HG03439 (cell line): ENCODE measurements around the gene SPHK1.
A peak's percentile ranks its signal among the peaks of the same experiment; 100 is the strongest.
"Not testable (repeated sequence)": the region's sequence is repeated elsewhere in the genome, so short reads cannot be mapped to it uniquely, and the experiment has no call there.

Source experiments
- ATAC-seq: cut with Tn5 transposase; IDR thresholded peaks from one replicate; pipeline ENCODE4 v1.9.1; 2021; ENCODE audit warnings: mild to moderate bottlenecking, moderate library complexity; ENCODE audit not compliant: unreplicated experiment

The SPHK1 gene, protein sequence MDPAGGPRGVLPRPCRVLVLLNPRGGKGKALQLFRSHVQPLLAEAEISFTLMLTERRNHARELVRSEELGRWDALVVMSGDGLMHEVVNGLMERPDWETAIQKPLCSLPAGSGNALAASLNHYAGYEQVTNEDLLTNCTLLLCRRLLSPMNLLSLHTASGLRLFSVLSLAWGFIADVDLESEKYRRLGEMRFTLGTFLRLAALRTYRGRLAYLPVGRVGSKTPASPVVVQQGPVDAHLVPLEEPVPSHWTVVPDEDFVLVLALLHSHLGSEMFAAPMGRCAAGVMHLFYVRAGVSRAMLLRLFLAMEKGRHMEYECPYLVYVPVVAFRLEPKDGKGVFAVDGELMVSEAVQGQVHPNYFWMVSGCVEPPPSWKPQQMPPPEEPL

DNA sequence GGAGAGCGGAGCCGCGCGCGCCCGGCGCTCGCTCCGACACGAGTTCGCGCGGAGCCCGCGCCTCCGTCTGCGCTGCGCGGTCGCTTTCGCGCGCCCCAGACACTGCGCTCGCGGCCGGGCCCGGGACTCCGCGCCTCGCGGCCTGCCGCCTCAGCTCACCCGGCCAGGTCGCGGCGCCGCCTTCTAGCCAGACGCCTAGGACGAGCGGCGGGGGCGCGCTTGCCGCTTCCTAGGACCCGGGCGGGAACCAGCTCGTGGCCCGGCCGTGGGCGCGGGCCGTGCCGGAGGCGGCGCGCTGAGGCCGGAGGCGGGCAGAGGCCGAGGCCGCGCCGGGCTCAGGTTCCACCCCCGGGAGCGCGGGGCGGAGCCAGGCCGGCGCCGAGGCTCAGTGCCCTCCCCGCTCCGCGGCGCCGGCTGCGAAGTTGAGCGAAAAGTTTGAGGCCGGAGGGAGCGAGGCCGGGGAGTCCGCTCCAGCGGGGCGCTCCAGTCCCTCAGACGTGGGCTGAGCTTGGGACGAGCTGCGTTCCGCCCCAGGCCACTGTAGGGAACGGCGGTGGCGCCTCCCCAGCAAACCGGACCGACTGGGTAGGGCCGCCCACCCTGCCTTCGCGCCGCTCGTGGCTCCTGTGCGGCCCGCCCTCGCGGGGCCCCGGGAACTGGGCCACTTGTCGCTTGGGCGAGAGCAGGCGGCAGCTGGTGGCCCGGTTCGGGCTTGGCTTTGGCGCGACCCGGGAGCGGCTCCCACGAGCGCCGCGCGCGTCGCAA, at the start of gene SPHK1:
Gene SPHK1, plus strand, starts transcription at position 388 of the 765 bp plus-strand sequence. CDS start 1,036 bp downstream, outside the sequence.
- ATAC-seq, result peak; percentile 41

DNA sequence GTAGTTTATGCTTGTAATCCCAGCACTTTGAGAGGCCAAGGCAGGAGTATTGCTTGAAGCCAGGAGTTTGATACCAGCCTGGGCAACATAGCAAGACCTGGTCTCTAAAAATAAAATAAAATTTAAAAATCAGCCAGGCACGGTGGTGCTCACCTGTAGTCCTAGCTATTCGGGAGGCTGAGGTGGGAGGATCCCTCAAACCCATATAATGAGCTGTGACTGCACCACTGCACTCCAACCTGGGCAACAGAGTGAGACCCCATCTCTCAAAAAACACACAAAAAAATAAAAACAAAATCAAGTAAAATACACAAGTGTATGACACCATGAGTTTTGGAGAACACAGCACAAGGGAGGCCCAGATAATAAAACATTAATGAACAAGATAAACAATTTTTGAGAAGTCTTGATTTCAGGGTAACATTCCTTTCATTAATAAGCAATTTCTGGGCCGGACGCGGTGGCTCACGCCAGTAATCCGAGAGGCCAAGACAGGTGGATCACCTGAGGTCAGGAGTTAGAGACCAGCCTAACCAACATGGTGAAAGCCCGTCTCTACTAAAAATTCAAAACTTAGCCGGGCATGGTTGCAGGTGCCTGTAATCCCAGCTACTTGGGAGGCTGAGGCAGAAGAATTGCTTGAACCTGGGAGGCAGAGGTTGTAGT, 48.6 kb upstream of the SPHK1 start:
- no peak for ATAC-seq

DNA sequence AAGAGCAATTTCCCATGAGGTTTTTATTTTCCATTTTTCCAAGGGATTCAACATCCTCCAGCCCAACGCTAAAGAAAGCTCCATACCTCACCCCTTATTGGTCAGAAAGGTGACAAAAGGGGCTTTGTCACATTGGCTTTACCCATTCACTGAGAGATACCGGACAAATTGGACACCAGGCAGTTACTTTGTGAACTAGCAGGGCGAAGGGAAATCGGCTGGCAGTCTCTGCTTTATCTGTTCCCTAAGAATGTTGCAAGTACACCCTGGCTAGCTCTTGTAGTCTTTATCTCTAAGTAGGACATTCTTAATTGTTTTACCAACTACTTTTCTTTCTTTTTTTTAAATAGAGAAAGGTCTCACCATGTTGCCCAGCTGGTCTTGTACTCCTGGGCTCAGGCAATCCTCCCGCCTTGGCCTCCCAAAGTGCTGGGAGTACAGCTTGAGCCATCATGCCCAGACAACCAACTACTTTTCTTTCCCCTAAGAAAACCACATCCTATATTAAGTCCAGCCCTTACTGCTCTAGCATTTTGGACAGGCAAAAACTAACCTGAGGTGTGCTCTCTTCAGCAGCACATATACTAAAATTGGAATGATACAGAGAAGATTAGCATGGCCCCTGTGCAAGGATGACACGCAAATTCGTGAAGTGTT, 47.5 kb upstream of the SPHK1 start:
- ATAC-seq, result no peak

DNA sequence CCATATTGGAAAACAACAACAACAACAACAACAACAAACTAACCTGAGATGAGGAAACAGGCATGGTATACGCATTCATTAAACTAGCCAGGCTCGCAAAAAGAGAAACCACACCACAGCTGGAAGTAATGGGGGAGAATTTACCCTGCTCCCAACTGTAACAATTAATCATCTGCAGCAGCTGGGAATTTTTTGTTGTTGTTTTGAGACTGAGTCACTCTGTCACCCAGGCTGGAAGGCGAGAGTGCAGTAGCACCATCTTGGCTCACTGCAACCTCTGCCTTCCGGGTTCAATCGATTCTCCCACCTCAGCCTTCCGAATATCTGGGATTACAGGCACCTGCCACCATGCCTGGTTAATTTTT, 47.0 kb upstream of the SPHK1 start:
- ATAC-seq, result no peak

DNA sequence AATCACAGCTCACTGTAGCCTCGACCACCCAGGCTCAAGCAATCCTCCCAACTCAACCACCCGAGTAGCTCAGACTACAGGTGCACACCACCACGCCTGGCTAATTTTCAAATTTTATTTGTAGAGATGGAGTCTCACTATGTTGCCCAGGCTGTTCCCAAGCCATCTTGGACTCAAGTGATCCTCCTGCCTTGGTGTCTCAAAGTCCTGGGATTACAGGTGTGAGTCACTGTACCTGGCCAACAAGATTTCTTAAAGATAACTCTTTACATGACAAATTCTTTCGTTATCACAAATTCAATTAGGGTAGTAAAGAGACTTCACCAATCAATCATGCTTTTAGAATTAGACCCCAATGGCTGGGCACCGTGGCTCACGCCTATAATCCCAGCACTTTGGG, 43.1 kb upstream of the SPHK1 start:
- no peak for ATAC-seq

DNA sequence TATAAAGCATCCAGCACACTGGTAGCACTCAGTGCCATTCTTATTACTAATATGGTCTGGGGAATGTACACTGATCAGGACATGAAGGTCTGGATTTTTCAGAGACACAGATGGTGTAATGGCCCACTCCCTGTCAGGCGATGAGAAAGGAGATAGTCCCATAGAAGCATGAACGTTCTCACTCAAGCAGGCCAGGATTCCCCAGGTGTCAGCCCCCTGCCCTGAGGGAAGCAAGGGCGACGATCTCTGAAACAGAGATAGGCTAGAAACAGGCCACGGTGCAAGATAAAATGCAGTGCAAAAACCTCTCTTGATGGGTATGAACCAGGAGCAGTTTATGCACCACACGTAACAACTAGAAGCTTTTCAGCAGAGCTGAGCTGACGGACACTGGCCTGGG, 41.3 kb upstream of the SPHK1 start:
- ATAC-seq, result no peak

DNA sequence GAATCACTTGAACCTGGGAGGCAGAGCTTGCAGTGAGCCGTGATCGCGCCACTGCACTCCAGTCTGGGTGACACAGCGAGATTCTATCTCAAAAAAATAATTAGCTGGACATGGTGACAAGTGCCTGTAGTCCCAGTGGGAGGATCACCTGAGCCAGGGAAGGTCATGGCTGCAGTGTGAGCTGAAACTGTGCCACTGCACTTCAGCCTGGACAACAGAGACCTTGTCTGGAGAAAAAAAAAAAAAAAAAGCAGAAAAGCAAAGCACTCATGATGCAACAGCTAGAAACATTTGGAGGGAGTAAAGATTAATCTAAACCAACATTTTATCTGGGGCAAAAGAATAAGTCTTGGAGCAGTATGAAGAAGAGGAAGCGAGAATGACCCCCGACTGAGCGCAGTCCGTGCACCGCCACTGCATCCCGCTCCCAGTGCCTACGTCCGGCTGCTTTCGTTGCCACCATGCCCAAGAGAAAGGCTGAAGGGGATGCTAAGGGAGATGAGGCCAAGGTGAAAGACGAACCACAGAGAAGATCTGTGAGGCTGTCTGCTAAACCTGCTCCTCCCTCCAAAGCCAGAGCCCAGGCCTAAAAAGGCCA, 38.9 kb upstream of the SPHK1 start:
- no peak for ATAC-seq

DNA sequence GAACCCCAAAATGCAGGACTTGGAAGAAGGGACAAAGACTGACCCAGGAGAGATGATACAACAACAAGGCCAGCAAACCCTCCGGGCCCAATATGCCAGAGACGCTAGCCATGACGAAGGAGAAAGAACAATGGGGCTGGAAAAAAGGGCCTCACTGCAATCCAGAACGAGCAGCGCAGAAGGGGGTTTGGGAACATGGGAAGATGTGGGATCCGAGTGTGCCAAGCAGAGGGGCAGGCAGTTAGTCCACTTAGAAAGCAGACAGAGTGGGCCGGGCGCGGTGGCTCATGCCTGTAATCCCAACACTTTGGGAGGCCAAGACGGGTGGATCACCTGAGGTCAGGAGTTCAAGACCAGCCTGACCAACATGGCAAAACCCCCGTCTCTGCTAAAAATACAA, 37.5 kb upstream of the SPHK1 start:
- ATAC-seq, result not testable (repeated sequence)

DNA sequence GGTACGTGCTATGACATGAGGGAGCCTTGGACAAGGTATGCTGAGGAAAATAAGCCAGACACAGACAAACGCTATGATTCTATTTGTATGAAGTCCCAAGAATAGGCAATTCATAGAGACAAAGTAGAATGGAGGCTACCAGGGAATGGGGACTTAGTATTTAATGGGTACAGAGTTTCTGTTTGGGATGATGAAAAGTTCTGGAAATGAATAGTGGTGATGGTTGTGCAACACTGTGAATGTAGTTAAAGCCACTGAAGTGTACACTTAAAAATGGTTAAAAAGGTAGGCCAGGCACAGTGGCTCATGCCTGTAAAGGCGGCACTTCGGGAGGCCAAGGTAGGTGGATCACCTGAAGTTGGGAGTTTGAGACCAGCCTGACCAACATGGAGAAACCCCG, 33.9 kb upstream of the SPHK1 start:
- no peak for ATAC-seq

DNA sequence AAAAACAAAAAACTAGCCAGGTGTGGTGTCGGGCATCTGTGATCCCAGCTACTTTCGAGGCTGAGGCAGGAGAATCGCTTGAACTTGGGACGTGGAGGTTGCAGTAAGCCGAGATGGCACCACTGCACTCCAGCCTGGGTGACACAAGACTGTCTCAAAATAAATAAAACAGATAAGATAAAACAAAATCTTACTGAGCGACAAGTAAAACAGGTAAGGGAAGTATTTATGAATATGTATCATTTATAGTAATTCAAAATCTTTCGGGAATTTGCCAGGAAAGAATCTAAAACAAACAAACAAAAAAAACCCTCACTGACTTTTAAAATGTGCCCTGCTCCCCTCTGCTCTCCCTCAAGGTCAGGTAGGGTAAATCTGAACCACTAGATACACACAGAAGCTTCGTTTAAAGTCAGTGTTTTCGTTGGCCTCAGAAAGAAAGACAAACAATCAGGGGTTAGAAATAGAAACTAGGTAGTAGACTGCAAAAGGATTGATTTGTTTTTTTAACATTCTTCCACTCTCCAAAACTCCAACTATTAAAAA, 32.8 kb upstream of the SPHK1 start:
- no peak for ATAC-seq

DNA sequence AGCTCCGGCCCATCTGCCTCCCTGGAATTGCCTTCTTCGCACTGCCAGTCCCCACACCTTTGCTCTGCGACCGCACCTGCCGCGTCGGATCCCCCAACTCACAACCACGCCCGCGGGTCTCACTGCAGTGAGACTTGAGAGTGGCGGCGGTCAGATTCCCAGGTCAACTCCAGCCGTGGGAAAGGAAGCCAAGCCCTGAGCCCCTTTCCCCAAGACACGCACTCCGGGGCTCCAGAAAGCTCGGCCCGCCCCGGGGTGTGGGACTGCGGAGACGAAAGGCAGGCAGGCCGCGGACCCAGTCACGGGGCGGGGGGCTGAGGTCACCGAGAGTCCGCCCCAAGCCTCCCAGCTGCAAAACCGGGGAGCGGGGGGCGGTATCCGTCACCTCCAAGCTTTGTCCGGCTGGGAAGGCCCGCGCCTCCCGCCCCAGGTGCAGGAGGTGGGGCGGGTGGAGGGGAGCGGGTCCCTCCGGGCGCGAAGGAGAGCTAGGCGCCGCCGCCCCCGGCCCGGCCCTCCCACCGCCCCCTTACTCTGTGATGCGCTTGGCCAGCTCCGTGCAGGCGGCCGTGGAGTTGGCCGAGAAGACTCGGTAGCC, 31.3 kb upstream of the SPHK1 start:
- peak; percentile 22 for ATAC-seq

DNA sequence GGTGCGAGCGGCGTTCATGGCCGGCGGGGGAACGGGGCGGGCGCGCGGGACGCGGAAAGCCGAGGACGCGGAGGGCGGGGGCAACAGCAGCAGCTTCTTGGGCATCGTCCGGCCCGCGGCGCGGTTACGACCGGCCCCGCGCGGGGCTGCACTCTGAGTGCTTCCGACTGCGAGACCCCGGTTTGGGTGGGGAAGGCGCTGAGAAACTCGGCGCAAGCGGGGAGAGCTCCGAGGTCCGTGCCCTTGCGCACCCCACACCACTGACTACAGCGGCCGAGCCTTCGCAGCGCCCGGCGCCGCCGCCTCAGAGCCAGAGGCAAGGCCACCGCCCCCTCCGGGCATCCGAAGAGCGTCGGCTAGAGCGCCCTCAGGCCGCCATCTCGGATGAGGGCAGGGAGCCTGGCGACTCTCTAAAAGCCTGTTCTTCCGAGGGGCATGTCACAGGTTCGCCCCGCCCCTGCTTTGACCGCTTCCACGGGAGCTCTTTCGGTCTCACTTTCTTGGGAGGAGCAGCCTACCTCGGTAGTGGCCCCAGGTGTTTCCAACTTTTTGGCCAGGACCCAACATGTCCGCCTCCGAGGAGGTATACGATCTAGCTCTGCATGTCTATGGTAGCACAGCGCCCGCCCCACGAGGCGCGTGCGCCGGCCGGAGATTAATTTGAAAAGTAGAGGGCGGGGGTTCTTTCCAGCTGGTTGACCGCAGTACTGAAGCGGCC, 30.7 kb upstream of the SPHK1 start, which contains the start of gene PRPSAP1:
Gene PRPSAP1, minus strand, starts transcription at position 318 of the 718 bp plus-strand sequence. Its CDS starts 213 bp downstream, at position 105.
- peak; percentile 86 for ATAC-seq

DNA sequence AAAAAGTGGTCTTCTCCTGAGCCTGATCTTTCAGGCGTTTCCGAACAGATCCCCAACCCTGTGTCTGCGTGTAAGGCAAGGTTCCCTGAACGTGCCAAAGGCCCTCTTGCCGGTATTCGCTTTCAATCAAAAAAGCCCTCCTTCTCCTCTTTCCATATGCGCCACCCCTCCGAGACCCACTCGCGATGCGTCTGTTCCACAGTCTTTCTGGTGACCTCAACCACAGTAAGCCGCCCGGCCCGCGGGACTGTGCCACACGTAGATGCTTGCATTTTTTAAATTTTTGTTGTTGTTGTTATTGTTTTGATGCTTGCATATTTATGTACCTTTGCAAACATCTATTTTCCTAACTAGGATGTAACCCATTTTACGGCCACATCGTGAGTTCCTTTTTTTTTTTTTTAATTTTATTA, 30.1 kb upstream of the SPHK1 start:
- ATAC-seq, result no peak

DNA sequence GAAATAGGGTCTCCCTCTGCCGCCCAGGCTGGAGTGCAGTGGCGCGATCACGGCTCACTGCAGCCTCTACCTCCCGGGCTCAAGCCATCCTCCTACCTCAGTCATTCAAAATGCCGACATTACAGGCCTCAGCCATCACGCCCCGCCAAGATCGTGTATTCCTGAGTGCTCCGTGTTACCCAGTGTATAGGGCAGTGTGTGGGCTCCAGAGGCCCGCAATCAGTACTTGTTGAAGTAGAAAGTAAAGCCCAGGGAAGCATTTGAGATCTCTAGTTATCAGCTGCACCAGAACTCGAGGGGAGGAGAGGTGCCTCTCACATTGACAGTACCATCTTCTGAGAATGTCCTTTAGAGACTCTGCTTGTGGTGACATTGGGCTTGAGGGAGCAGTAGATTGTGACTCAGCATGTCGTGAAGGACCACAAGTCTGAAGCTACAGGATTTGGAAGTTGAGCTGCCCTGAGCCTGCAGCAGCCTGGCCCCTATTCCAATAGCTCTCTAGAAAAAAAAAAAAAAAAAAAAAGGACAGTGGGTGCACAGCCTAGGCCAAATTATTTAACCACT, 29.6 kb upstream of the SPHK1 start:
- no peak for ATAC-seq

DNA sequence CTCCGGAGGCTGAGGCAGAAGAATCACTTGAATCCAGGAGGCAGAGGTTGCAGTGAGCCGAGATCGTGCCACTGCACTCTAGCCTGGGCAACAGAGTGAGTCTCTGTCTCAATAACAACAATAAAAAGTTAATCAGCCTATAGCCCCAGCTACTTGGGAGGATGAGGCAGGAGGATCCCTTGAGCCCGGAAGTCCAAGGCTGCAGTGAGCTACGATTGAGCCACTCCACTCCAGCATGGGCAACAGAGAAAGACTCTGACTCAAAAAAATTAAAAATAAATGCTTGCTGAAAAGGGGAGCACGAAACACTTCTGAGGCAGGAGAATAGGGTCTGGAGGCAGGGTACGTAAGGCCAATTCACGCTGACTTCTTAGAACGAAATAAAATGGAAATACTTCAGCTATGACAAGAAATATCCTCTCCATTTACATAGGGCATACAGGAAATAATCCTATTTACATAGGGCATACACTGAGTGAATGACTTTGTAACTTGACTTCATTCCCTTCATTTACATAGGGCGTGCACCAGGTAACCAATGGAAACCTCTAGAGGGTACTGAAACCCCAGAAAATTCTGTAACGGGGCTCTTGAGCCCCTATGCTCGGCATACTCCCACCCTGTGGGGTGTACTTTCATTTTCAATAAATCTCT, 27.5 kb upstream of the SPHK1 start:
- ATAC-seq, result no peak

DNA sequence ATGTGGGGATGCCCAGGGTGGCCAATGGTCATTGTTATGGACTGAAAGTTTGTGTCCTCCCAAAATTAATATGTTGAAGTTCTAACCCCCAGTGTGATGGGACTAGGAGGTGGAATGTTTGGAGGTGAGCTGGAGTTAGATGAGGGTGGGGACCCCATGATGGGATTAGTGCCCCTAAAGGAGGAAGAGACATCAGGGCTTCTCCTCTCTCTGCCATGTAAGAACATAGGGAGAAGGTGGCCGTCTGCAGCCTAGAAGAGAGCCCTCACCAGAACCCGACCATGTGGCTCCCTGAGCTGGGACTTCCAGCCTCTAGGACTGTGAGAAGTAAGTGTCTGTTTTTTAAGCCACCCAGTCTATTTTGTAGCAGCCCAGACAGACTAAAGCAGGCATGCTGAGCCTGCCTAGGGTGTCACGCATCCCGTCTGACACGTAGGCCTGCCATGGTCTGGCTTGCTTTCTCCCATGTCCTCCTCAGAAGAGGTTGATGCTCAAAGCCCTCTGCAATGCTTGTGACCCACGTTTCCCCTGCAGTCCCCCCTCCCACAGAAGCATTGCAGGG, 26.7 kb upstream of the SPHK1 start:
- no peak for ATAC-seq

DNA sequence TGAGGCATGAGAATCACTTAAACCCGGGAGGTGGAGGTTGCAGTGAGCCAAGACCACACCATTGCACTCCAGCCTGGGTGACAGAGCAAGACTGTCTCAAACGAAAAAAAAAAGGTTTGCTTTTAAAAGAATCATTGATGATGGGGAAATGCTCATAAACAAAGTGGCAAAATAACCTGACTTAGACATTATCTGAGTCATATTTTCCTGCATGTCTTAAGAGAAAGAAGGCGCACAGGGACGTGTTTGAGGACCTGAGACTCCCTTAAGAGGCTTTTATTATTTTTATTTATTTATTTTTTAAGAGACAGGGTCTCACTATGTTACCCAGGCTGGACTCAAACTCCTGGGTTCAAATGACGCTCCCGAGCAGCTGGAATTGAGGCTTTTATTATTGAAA, 25.0 kb upstream of the SPHK1 start:
- ATAC-seq, result no peak

DNA sequence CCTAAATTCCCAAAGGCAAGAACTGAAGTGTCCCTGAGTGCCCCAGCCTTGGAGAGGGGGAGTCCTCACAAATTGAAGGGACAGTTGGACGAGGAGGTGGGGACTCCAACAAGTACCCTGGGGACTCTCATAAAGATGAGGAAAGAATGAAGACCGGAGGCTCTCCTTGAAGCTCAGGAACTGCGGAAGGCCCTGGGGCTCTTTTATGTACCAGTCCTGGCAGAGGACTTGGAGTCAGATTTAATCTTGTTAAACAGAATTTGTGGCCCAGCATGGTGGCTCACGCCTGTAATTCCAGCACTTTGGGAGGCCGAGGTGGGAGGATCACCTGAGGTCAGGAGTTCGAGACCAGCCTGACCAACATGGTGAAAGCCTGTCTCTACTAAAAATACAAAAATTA, 24.6 kb upstream of the SPHK1 start:
- not testable (repeated sequence) for ATAC-seq
